Right atrium auricular region (tissue), 2 donors: ENCODE results near the gene ANP32A. TPM values are rescaled to one million over a fixed set of nuclear protein-coding genes. Genes with fewer than 3 reads are reported as not detected.

Experiments used
- DNase-seq: peaks from one replicate; pipeline ENCODE4 v3.0.0-alpha.2; 2019; ENCODE audit warnings: low spot score
- H3K27ac ChIP-seq, 2 donors: fragments of 200-600 bp; sonication (generic); 1 replicate in 1 of 2; 2 replicates in 1 of 2; pipeline ENCODE4 v1.5.1; 2016 to 2019
- H3K27me3 ChIP-seq, 2 donors: fragments of 200-600 bp; sonication (generic); one replicate each; pipeline versions ENCODE4 v1.5.1 to v1.6.0; 2017 to 2019
- H3K36me3 ChIP-seq: fragments of 200-600 bp; sonication (generic); one replicate; pipeline ENCODE4 v1.5.1; 2016
- H3K4me1 ChIP-seq, 2 donors: fragments of 200-600 bp; sonication (generic); one replicate each; pipeline versions ENCODE4 v1.5.1 to v1.6.0; 2017 to 2019
- H3K4me3 ChIP-seq, 2 donors: fragments of 200-600 bp; sonication (generic); 1 replicate in 1 of 2; 2 replicates in 1 of 2; pipeline ENCODE4 v1.5.1; 2017 to 2019; ENCODE audit warnings: mild to moderate bottlenecking in 1 of 2, moderate library complexity in 1 of 2
- H3K9me3 ChIP-seq, 2 donors: fragments of 200-600 bp; sonication (generic); one replicate each; pipeline ENCODE4 v1.5.1; 2019
- CTCF ChIP-seq, 2 donors: fragments of 200-600 bp; sonication (generic); IDR thresholded peaks; one replicate each; pipeline ENCODE4 v1.5.1; 2019; ENCODE audit warnings: antibody characterized with exemption in 2 of 2
- total RNA-seq, 2 donors: library from RNA; depleted of rRNA; stranded (reverse); fragments of >200 nt; gene quantifications; one replicate each; pipeline ENCODE4 v1.1.0, GENCODE V29; 2016

Gene ANP32A
- total RNA-seq, 2 donors from 2014 or later = 60.9 to 69.2 TPM

GRCh38 chr15:68818769-68819494 is 1.8 kb downstream of the ANP32A start:
- TF ChIP-seq CTCF (IDR thresholded peaks at IDR 0.05) = no peak
- Histone ChIP-seq H3K4me1 (peaks cover 0 to 31% of the 10 kb centered on the region in 2 donors), H3K27me3 (no peaks in the 10 kb centered on the region), H3K36me3 (no peaks in the 10 kb centered on the region), H3K9me3 (no peaks in the 10 kb centered on the region), H3K4me3 (peak overlapping the region; percentile 89 to 95), H3K27ac (peak overlapping the region; percentile 99 to 100)
- no peak for DNase-seq

- H3K4me1 ChIP-seq = peaks cover 0 to 37% of the 10 kb centered on the region in 2 donors
- DNase-seq = no peak
- no peak for TF ChIP-seq CTCF (IDR thresholded peaks at IDR 0.05)
- no peaks in the 10 kb centered on the region for H3K27me3 ChIP-seq
- H3K36me3 ChIP-seq = no peaks in the 10 kb centered on the region
- peak overlapping the region; percentile 99 to 100 for H3K27ac ChIP-seq
- peak overlapping the region; percentile 89 to 95 for H3K4me3 ChIP-seq
- no peaks in the 10 kb centered on the region for H3K9me3 ChIP-seq
Measured at GRCh38 chr15:68818066-68818768, 2.5 kb downstream of the ANP32A start.

- no peaks in the 10 kb centered on the region for H3K36me3 ChIP-seq
- no peaks in the 10 kb centered on the region for H3K9me3 ChIP-seq
- no peak for DNase-seq
- no peaks in the 10 kb centered on the region for H3K27me3 ChIP-seq
- peak overlapping the region; percentile 89 to 95 for H3K4me3 ChIP-seq
- H3K27ac ChIP-seq = peak overlapping the region; percentile 99 to 100
- TF ChIP-seq CTCF (IDR thresholded peaks at IDR 0.05) = no peak
- peaks cover 0 to 44% of the 10 kb centered on the region in 2 donors for H3K4me1 ChIP-seq
Measured at GRCh38 chr15:68817304-68818065, 3.2 kb downstream of the ANP32A start.

GRCh38 chr15:68816795-68817303 is 3.8 kb downstream of the ANP32A start:
- peaks cover 0 to 44% of the 10 kb centered on the region in 2 donors for H3K4me1 ChIP-seq
- DNase-seq = no peak

More at GRCh38 chr15:68816795-68817303, 3.8 kb downstream of the ANP32A start:
- Histone ChIP-seq H3K9me3 (no peaks in the 10 kb centered on the region), H3K27me3 (no peaks in the 10 kb centered on the region), H3K36me3 (no peaks in the 10 kb centered on the region), H3K4me3 (peak overlapping the region; percentile 89 to 95), H3K27ac (peak overlapping the region; percentile 99 to 100)
- TF ChIP-seq CTCF (IDR thresholded peaks at IDR 0.05) = no peak
